ENCODE measurements around the gene TBCK. TPM values are rescaled to one million over a fixed set of nuclear protein-coding genes. Genes with fewer than 3 reads are reported as not detected.

The TBCK gene
- total and polyA plus RNA-seq, 2 experiments from 2014 or later: 13.9 to 28.9 TPM

GRCh38 chr4:106186201-106186600 lies 129.8 kb downstream of the TBCK start (continued):
- no peak for TF ChIP-seq ZNF462 (CRISPR knock-in tag; IDR thresholded peaks at IDR 0.05)
- no peak for TF ChIP-seq ZNF114 (CRISPR knock-in tag; IDR thresholded peaks at IDR 0.05)
- TF ChIP-seq JUNB (IDR thresholded peaks at IDR 0.05; ENCODE audit: unreplicated experiment): no peak
- no peak for TF ChIP-seq NANOG (IDR thresholded peaks at IDR 0.05; ENCODE audit: borderline replicate concordance)
- TF ChIP-seq EZH2phosphoT487 (IDR thresholded peaks at IDR 0.05; ENCODE audit: unreplicated experiment): no peak

- Histone ChIP-seq H3K4me1 (ENCODE audit: insufficient read depth) (no peaks in the 10 kb centered on the region), H3K36me3 (ENCODE audit: insufficient read depth) (no peaks in the 10 kb centered on the region; the same call in 1 of the 2 replicates), H3F3A (replicated peaks; ENCODE audit: low read depth) (no peaks in the 10 kb centered on the region), H4K20me1 (replicated peaks; ENCODE audit: insufficient read depth) (no peaks in the 10 kb centered on the region), H3K9me2 (ENCODE audit: insufficient read depth) (no peaks in the 10 kb centered on the region), H3K79me2 (replicated peaks; ENCODE audit: insufficient read depth) (no peaks in the 10 kb centered on the region), H3K4me3 (no peak overlapping the region), H3K27me3 (ENCODE audit: insufficient read depth) (no peaks in the 10 kb centered on the region), H3K27ac (ENCODE audit: low read depth) (no peak overlapping the region), H2AFZ (no peak overlapping the region), H3K4me2 (no peak overlapping the region)
- Mint-ChIP-seq H3K4me1 (no peaks in the 10 kb centered on the region), H3K27ac (no peak overlapping the region), H3K9me3 (peaks cover 31% of the 10 kb centered on the region), H3K4me3 (no peak overlapping the region), H3K27me3 (ENCODE audit: insufficient read depth, low read depth, poor library complexity) (no peaks in the 10 kb centered on the region), H3K36me3 (ENCODE audit: low read depth) (peaks cover 34% of the 10 kb centered on the region)
- ATAC-seq: no peak
- no peak for DNase-seq (ENCODE audit: low spot score)
- TF ChIP-seq JUNB (IDR thresholded peaks at IDR 0.05; ENCODE audit: unreplicated experiment): no peak
- no peak for TF ChIP-seq ZNF114 (CRISPR knock-in tag; IDR thresholded peaks at IDR 0.05)
- TF ChIP-seq ZNF331 (CRISPR knock-in tag; IDR thresholded peaks at IDR 0.05; ENCODE audit: low read depth): no peak
- no peak for TF ChIP-seq STAT1 (IDR thresholded peaks at IDR 0.05; ENCODE audit: unreplicated experiment)
- no peak for TF ChIP-seq REST (IDR thresholded peaks at IDR 0.05; ENCODE audit: unreplicated experiment)
- no peak for TF ChIP-seq CTCF (conservative IDR thresholded peaks at IDR 0.05; ENCODE audit: low read depth in 2 of 2)
These were observed 132.5 kb downstream of the TBCK start for GRCh38 chr4:106183551-106183950.

Data from GM23338 (cell line).